ENCODE measurements around the gene PCDHGB2.
"Not testable (repeated sequence)": the region's sequence is repeated elsewhere in the genome, so short reads cannot be mapped to it uniquely, and the experiment has no call there.

The PCDHGB2 gene

GRCh38 chr5:141373673-141374317 lies 14.0 kb downstream of the PCDHGB2 start, which contains the start of gene PCDHGA6:
Gene PCDHGA6, plus strand, starts transcription at chr5:141373891. Its CDS starts 193 bp downstream, at chr5:141374084.
- H3K4me3 Mint-ChIP-seq = no peak within 1 kb of the TSS
- H3K9me3 Mint-ChIP-seq = peaks cover 63% of the 10 kb centered on the region
- H3K36me3 Mint-ChIP-seq (ENCODE audit: low read depth) = peaks cover 38% of the 10 kb centered on the region
- no peaks in the 10 kb centered on the region for H3K27me3 Mint-ChIP-seq (ENCODE audit: low read depth)
- no peak within 1 kb of the TSS for H3K27ac Mint-ChIP-seq
- H3K4me1 Mint-ChIP-seq = no peaks in the 10 kb centered on the region
- TF ChIP-seq CTCF (IDR thresholded peaks at IDR 0.05; ENCODE audit: unreplicated experiment in 3 of 3) = no peak

DNA sequence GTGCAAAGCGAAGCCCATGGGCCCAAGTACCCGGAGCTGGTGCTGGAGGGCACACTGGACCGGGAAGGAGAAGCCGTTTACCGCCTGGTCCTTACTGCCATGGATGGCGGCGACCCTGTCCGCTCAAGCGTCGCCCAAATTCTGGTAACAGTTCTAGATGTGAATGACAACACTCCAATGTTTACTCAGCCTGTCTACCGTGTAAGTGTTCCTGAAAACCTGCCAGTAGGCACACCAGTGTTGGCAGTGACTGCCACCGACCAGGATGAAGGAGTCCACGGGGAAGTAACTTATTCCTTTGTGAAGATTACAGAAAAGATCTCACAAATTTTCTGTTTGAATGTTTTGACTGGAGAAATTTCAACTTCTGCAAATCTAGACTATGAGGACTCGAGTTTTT lies 14.8 kb downstream of the PCDHGB2 start:
- peaks cover 36% of the 10 kb centered on the region for H3K36me3 Mint-ChIP-seq (ENCODE audit: low read depth)
- no peak for TF ChIP-seq CTCF (IDR thresholded peaks at IDR 0.05; ENCODE audit: unreplicated experiment in 3 of 3)
- no peaks in the 10 kb centered on the region for H3K4me1 Mint-ChIP-seq
- H3K4me3 Mint-ChIP-seq = no peak overlapping the region
- H3K27me3 Mint-ChIP-seq (ENCODE audit: low read depth) = no peaks in the 10 kb centered on the region
- no peak overlapping the region for H3K27ac Mint-ChIP-seq
- peaks cover 63% of the 10 kb centered on the region for H3K9me3 Mint-ChIP-seq

DNA sequence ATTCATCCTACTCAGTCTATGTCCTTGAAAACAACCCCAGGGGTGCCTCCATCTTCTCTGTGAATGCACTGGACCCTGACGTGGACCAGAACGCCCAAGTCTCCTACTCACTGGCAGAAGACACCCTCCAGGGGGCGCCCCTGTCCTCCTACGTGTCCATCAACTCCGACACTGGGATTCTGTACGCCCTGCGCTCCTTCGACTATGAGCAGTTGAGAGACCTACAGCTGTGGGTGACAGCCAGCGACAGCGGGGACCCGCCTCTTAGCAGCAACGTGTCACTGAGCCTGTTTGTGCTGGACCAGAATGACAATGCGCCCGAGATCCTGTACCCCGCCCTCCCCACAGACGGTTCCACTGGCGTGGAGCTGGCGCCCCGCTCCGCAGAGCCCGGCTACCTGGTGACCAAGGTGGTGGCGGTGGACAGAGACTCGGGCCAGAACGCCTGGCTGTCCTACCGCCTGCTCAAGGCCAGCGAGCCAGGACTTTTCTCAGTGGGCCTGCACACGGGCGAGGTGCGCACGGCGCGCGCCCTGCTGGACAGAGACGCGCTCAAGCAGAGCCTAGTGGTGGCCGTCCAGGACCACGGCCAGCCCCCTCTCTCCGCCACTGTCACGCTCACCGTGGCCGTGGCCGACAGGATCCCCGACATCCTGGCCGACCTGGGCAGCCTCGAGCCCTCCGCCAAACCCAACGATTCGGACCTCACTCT lies 15.8 kb downstream of the PCDHGB2 start:
- H3K36me3 Mint-ChIP-seq (ENCODE audit: low read depth) = peaks cover 30% of the 10 kb centered on the region
- H3K27me3 Mint-ChIP-seq (ENCODE audit: low read depth); H3K4me3 Mint-ChIP-seq; H3K4me1 Mint-ChIP-seq; H3K27ac Mint-ChIP-seq: not testable (repeated sequence)
- H3K9me3 Mint-ChIP-seq = peaks cover 62% of the 10 kb centered on the region

DNA sequence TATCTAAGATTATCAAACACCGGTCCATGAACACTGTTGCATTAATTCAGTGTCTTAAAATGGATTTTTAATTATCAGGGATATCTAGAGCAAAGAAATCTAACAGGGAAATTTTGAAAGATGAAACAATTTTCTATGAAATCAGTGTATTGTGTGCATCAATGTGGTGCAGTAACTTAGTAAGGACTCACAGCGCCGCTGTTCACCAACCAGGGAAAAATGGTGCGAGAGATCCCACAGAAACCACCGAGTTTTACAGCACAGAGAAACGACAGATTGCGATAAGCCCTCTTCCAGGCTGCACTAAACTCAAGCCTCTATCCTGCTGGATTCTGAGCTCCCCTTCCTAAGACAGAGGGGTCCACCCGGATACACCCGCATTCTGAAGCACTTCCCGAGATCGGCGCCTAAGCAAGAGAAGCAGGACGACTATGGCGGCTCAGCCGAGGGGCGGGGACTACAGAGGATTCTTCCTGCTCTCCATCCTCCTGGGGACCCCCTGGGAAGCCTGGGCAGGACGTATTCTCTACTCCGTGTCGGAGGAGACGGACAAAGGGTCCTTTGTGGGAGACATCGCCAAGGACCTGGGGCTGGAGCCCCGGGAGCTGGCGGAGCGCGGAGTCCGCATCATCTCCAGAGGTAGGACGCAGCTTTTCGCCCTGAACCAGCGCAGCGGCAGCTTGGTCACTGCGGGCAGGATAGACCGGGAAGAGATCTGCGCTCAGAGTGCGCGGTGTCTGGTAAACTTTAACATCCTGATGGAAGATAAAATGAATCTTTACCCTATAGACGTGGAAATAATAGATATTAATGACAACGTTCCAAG lies 22.9 kb downstream of the PCDHGB2 start, which contains the start of gene PCDHGA7:
Gene PCDHGA7, plus strand, starts transcription at position 274 of the 826 bp plus-strand sequence. Its CDS starts 158 bp downstream, at position 432.
- H3K4me1 Mint-ChIP-seq = no peaks in the 10 kb centered on the region
- H3K9me3 Mint-ChIP-seq = peaks cover 71% of the 10 kb centered on the region
- peaks cover 7% of the 10 kb centered on the region for H3K36me3 Mint-ChIP-seq (ENCODE audit: low read depth)
- no peaks in the 10 kb centered on the region for H3K27me3 Mint-ChIP-seq (ENCODE audit: low read depth)
- TF ChIP-seq CTCF (IDR thresholded peaks at IDR 0.05; ENCODE audit: unreplicated experiment in 3 of 3) = no peak
- no peak within 1 kb of the TSS for H3K4me3 Mint-ChIP-seq
- H3K27ac Mint-ChIP-seq = no peak within 1 kb of the TSS

DNA sequence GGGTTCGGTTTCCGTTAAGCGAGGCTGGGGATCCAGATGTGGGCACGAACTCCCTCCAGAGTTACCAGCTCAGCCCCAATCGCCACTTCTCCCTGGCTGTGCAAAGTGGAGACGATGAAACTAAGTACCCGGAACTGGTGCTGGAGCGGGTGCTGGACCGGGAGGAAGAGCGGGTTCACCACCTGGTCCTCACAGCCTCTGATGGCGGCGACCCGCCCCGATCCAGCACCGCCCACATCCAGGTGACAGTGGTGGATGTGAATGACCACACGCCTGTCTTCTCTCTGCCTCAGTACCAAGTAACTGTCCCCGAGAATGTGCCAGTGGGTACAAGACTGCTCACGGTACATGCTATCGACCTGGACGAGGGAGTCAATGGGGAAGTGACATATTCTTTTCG lies 23.6 kb downstream of the PCDHGB2 start:
- no peak for TF ChIP-seq CTCF (IDR thresholded peaks at IDR 0.05; ENCODE audit: unreplicated experiment in 3 of 3)
- no peak overlapping the region for H3K27ac Mint-ChIP-seq
- no peaks in the 10 kb centered on the region for H3K27me3 Mint-ChIP-seq (ENCODE audit: low read depth)
- peaks cover 9% of the 10 kb centered on the region for H3K36me3 Mint-ChIP-seq (ENCODE audit: low read depth)
- H3K4me1 Mint-ChIP-seq = no peaks in the 10 kb centered on the region
- H3K4me3 Mint-ChIP-seq = no peak overlapping the region
- H3K9me3 Mint-ChIP-seq = peaks cover 73% of the 10 kb centered on the region

Measured in nephron (organoid).